B cell (primary cell): ENCODE data around the gene HLA-DPB1. TPM values are rescaled to one million over a fixed set of nuclear protein-coding genes. Genes with fewer than 3 reads are reported as not detected.

Experiments
- ATAC-seq: fragments of 200-7000 bp; cut with Tn5 transposase; one replicate; pipeline ENCODE4 v1.10.0; 2021; ENCODE audit warnings: low read depth, mild to moderate bottlenecking, moderate number of reproducible peaks, moderate library complexity
- CTCF ChIA-PET: fragments of 350-600 bp; sonication (Branson Sonifier 250); formaldehyde crosslinking; loops from one replicate; lab custom pipeline; 2021; ENCODE audit warnings: antibody characterized with exemption, inconsistent platforms; lab: Charles Lee
- POLR2A ChIA-PET: fragments of 350-600 bp; sonication (Branson Sonifier 250); formaldehyde crosslinking; loops from one replicate; lab custom pipeline; 2021; ENCODE audit warnings: antibody characterized with exemption; lab: Charles Lee
- DNase-seq: peaks from one replicate; pipeline ENCODE4 v3.0.0; 2013
- H2AFZ ChIP-seq: 2 replicates; pipeline ENCODE4 v1.6.1; 2012; ENCODE audit warnings: mild to moderate bottlenecking, low read depth, low read length; ENCODE audit not compliant: insufficient read depth, poor library complexity, severe bottlenecking
- H3K27ac ChIP-seq, 2 donors: 1 replicate in 1 of 2; 2 replicates in 1 of 2; pipeline ENCODE4 v1.5.1; 2012 to 2013; ENCODE audit warnings: low read length in 2 of 2, mild to moderate bottlenecking in 2 of 2, moderate library complexity in 1 of 2
- H3K27me3 ChIP-seq, 4 experiments: fragments of 200-600 bp in 1 of 4; sonication (generic) in 1 of 4; replicated peaks in 1 of 4; 1 replicate in 2 of 4; 2 replicates in 2 of 4; pipeline versions ENCODE4 v1.6.1 to v1.7.0; 2013 to 2016; ENCODE audit warnings: low read length in 3 of 4, mild to moderate bottlenecking in 2 of 4, mixed read lengths in 1 of 4, moderate library complexity in 1 of 4; ENCODE audit not compliant: insufficient read depth in 4 of 4, control insufficient read depth in 3 of 4; ENCODE audit errors: control extremely low read depth in 1 of 4
- H3K36me3 ChIP-seq, 2 experiments: replicated peaks in 1 of 2; 1 replicate in 1 of 2; 2 replicates in 1 of 2; pipeline versions ENCODE4 v1.6.1 to v1.7.1; 2013; ENCODE audit warnings: low read length in 1 of 2; ENCODE audit not compliant: insufficient read depth in 2 of 2, control insufficient read depth in 1 of 2; ENCODE audit errors: control extremely low read depth in 1 of 2, extremely low read depth in 1 of 2
- H3K4me1 ChIP-seq, 2 donors: fragments of 200-600 bp in 1 of 2; sonication (generic) in 1 of 2; 1 replicate in 1 of 2; 2 replicates in 1 of 2; pipeline versions ENCODE4 v1.5.1 to v1.6.1; 2013 to 2017; ENCODE audit warnings: low read length in 2 of 2; ENCODE audit not compliant: control insufficient read depth in 2 of 2, insufficient read depth in 2 of 2
- H3K4me2 ChIP-seq: replicated peaks from 2 replicates; pipeline ENCODE3; 2012; ENCODE audit warnings: mild to moderate bottlenecking, low read depth, low read length; ENCODE audit not compliant: poor library complexity, severe bottlenecking
- H3K4me3 ChIP-seq, 5 experiments: fragments of 200-600 bp in 1 of 5; sonication (generic) in 1 of 5; 1 replicate in 3 of 5; 2 replicates in 2 of 5; pipeline versions ENCODE4 v1.5.1 to v1.7.0; 2011 to 2016; ENCODE audit warnings: low read length in 4 of 5, mild to moderate bottlenecking in 4 of 5, low read depth in 2 of 5, control low read depth in 1 of 5, moderate library complexity in 1 of 5; ENCODE audit not compliant: insufficient read depth in 1 of 5; ENCODE audit errors: control extremely low read depth in 1 of 5, extremely low read depth in 1 of 5
- H3K79me2 ChIP-seq: fragments of 200-600 bp; sonication (generic); one replicate; pipeline ENCODE4 v1.6.0; 2016; ENCODE audit warnings: low read length; ENCODE audit not compliant: control insufficient read depth, insufficient read depth
- H3K9ac ChIP-seq: fragments of 200-600 bp; sonication (generic); 2 replicates; pipeline ENCODE4 v1.6.1; 2017; ENCODE audit warnings: mild to moderate bottlenecking, low read length, moderate library complexity
- H3K9me3 ChIP-seq, 3 donors: one replicate each; pipeline versions ENCODE4 v1.6.1 to v1.7.1; 2013; ENCODE audit warnings: low read length in 2 of 3; ENCODE audit not compliant: control insufficient read depth in 2 of 3, insufficient read depth in 1 of 3; ENCODE audit errors: control extremely low read depth in 1 of 3
- H4K20me1 ChIP-seq: 2 replicates; pipeline ENCODE4 v1.6.0; 2012; ENCODE audit warnings: mild to moderate bottlenecking, low read length; ENCODE audit not compliant: insufficient read depth, control insufficient read depth, poor library complexity, severe bottlenecking
- H3K27ac Mint-ChIP-seq: one replicate; pipeline ENCODE4 v1.8.0; 2021; ENCODE audit warnings: mixed read lengths
- H3K27me3 Mint-ChIP-seq: one replicate; pipeline ENCODE4 v1.8.0; 2021; ENCODE audit warnings: mixed read lengths
- H3K4me1 Mint-ChIP-seq: one replicate; pipeline ENCODE4 v1.8.0; 2021; ENCODE audit warnings: mixed read lengths
- H3K4me3 Mint-ChIP-seq: one replicate; pipeline ENCODE4 v1.8.0; 2021; ENCODE audit warnings: mixed read lengths
- H3K9me3 Mint-ChIP-seq: one replicate; pipeline ENCODE4 v1.8.0; 2022; ENCODE audit warnings: mixed read lengths; ENCODE audit not compliant: insufficient read depth
- CTCF ChIP-seq: fragments of 200-600 bp; IDR thresholded peaks from one replicate; pipeline ENCODE4 v1.8.0; 2022; ENCODE audit warnings: antibody characterized with exemption, mild to moderate bottlenecking
- EZH2 ChIP-seq: IDR thresholded peaks from 2 replicates; pipeline ENCODE4 v1.6.1; 2012; ENCODE audit warnings: borderline replicate concordance, low read depth, mild to moderate bottlenecking, moderate library complexity, low read length; ENCODE audit not compliant: insufficient read depth, poor library complexity, severe bottlenecking
- WGBS: methylation state at CpG from one replicate; pipeline ENCODE4 v1.1.5; 2013; ENCODE audit warnings: missing lambda C conversion rate; ENCODE audit not compliant: insufficient coverage; 5-methylcytosine and 5-hydroxymethylcytosine counted together
- intact Hi-C: fragments of 100-400 bp; cut with micrococcal nuclease; formaldehyde crosslinking; loops from one replicate; pipeline ENCODE4 v1.10.0; 2022
- polyA plus RNA-seq: library from polyadenylated mRNA; depleted of rRNA; stranded (reverse); fragments of >200 nt; gene quantifications from 2 replicates; pipeline ENCODE4 v1.2.3, GENCODE V29; 2012
- total RNA-seq, 2 donors: library from RNA; stranded (reverse); fragments of 120-200 nt in 1 of 2; gene quantifications; 1 replicate in 1 of 2; 2 replicates in 1 of 2; pipeline versions ENCODE4 v1.2.3 to v1.2.4, GENCODE V29; 2013 to 2022

The HLA-DPB1 gene
- total and polyA plus RNA-seq, 2 donors (not counting 1 experiment from before 2014, with no cell fraction given) = 1,104 to 1,578 TPM

GRCh38 chr6:33071569-33071968, 4.2 kb upstream of the HLA-DPB1 start:
- peaks cover 46 to 47% of the 10 kb centered on the region in 2 donors for H3K4me1 ChIP-seq
- peak overlapping the region; percentile 96 for H3K4me3 Mint-ChIP-seq
- peaks cover 6 to 64% of the 10 kb centered on the region in 2 experiments for H3K36me3 ChIP-seq
- H3K27me3 ChIP-seq = no peaks in the 10 kb centered on the region
- H3K27ac Mint-ChIP-seq = peak overlapping the region; percentile 89
- intact Hi-C loops = loop anchor here (10.0 kb wide), 1 partner anchor 177 kb away; no protein-coding TSS in a partner anchor
- peak overlapping the region; percentile 98 for H3K9ac ChIP-seq
- peak overlapping the region; percentile 91 for H3K4me2 ChIP-seq
- peak overlapping the region; percentile 89 to 99 (median 96) for H3K4me3 ChIP-seq
- ChIA-PET POLR2A (interaction anchor here (2.4 to 7.4 kb wide), 5 partner anchors 9 to 100 kb away, joined by 12 to 166 read pairs (median 22); no protein-coding TSS in a partner anchor), CTCF (interaction anchor here (0.6 to 23.5 kb wide), 6 partner anchors 10 to 1477 kb away, joined by 4 to 576 read pairs (median 17); partner anchors contain the start of gene HLA-DOA)
- no peaks in the 10 kb centered on the region for H3K9me3 ChIP-seq
- H4K20me1 ChIP-seq = peaks cover 6% of the 10 kb centered on the region
- peaks cover 67% of the 10 kb centered on the region for H3K4me1 Mint-ChIP-seq
- DNase-seq (no peak), ATAC-seq (no peak)
- H3K27ac ChIP-seq = peak overlapping the region; percentile 96 to 99
- TF ChIP-seq CTCF (no peak), EZH2 (no peak)
- 0% methylated on average over 5 of the region's 6 CpGs for WGBS
- H2AFZ ChIP-seq = no peak overlapping the region
- H3K79me2 ChIP-seq = peaks cover 85% of the 10 kb centered on the region
- no peaks in the 10 kb centered on the region for H3K9me3 Mint-ChIP-seq
- H3K27me3 Mint-ChIP-seq = no peaks in the 10 kb centered on the region

GRCh38 chr6:33072508-33073100, 3.2 kb upstream of the HLA-DPB1 start:
- Mint-ChIP-seq H3K9me3 (no peaks in the 10 kb centered on the region), H3K4me3 (peak overlapping the region; percentile 96), H3K27me3 (no peaks in the 10 kb centered on the region), H3K27ac (peak overlapping the region; percentile 89), H3K4me1 (peaks cover 60% of the 10 kb centered on the region)
- peak overlapping the region; percentile 91 for H3K4me2 ChIP-seq
- POLR2A ChIA-PET = interaction anchor here (0.5 to 7.4 kb wide), 14 partner anchors 10 to 228 kb away, joined by 3 to 166 read pairs (median 6); no protein-coding TSS in a partner anchor
- H3K4me3 ChIP-seq = peak overlapping the region; percentile 89 to 99 (median 96)
- peak overlapping the region; percentile 98 for H3K9ac ChIP-seq
- H3K4me1 ChIP-seq = peaks cover 42 to 43% of the 10 kb centered on the region in 2 donors
- H4K20me1 ChIP-seq = peaks cover 6% of the 10 kb centered on the region
- 3% methylated on average over 4 of the region's 7 CpGs for WGBS
- no peak for ATAC-seq
- intact Hi-C loops = loop anchor here (1.0 to 10.0 kb wide), 3 partner anchors 10 to 178 kb away; no protein-coding TSS in a partner anchor
- TF ChIP-seq EZH2 (no peak), CTCF (no peak)
- peaks cover 94% of the 10 kb centered on the region for H3K79me2 ChIP-seq
- CTCF ChIA-PET = interaction anchor here (0.6 to 23.5 kb wide), 11 partner anchors 9 to 228 kb away, joined by 3 to 576 read pairs (median 4); partner anchors contain the start of genes HLA-DMA and HLA-DOA
- H3K9me3 ChIP-seq = no peaks in the 10 kb centered on the region
- peak overlapping the region; percentile 96 to 99 for H3K27ac ChIP-seq
- H2AFZ ChIP-seq = no peak overlapping the region
- DNase-seq = peak; percentile 23
- H3K36me3 ChIP-seq = peaks cover 6 to 56% of the 10 kb centered on the region in 2 experiments
- no peaks in the 10 kb centered on the region for H3K27me3 ChIP-seq
